T47D (cell line): Measurements from ENCODE around the gene DOC2B.
"Not testable (repeated sequence)": the region's sequence is repeated elsewhere in the genome, so short reads cannot be mapped to it uniquely, and the experiment has no call there.

Source experiments
- DNase-seq, 2 experiments: peaks; one replicate each; pipeline versions ENCODE4 v3.0.0 to v3.0.0-alpha.2; 2011 to 2012; ENCODE audit warnings: low read depth in 1 of 2, low spot score in 1 of 2
- JUND ChIP-seq: IDR thresholded peaks from 2 replicates; pipeline ENCODE4 v1.6.1; 2012; ENCODE audit warnings: low read depth
- in situ Hi-C: cut with HindIII; loops from 2 replicates; pipeline ENCODE4 v1.10.0; 2016; ENCODE audit warnings: low sequenced_read_pairs, low pct_unique_long_range_greater_than_20kb

The DOC2B gene

DNA sequence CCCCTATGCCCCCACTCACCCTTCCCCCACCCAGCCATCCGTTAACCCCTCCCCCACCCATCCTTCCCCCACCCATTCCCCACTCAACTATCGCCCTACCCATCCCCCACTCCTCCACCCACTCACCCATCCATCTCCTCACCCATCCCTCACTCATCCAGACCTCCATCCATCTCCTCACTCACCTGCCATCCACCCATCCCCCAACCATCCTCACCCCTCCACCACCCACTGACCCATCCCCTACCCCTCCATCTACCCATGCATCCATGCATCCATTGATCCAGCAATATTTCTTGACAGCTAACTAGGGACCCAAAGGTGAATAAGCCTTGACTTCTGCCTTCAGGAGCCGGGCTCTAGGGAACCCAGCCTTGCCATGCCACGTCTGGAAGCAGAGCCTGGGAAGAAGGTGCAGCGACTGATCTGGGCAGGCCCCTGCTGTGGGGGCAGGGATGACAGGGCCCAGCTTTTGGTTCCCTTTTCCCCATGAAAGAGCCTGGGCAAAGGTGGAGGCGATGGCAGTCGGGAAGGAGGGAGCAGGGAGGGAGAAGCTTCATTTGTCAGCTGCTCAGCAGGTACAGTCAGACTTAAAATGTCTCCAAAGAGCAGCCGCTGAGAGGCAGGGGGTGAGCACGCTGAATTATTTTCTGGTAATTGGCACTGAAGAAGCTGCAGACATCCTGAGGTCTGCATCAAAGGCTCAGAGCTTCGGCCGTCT, 23.1 kb upstream of the DOC2B start:
- no peak for DNase-seq
- no peak for TF ChIP-seq JUND
- in situ Hi-C loops: no loop called here

DNA sequence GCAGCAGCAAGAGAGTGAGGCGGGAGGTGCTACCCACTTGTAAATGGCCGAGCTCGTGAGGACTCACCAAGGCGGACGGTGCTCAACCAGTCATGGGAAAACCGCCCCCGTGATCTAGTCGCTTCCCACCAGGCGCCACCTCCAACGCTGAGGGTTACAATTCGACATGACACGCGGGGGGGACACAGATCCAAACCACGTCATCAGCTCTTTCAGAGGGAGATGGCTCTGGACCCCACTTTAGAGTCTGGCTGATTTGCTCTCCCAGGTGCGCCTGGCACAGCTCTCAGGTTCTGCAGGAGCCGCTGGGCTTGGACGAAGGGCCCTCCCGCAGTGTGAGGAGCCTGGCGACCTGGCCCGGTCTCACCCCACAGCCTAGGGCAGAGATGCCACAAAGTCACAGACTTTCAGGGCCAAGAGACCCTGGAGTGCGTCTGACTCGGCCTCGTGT, 21.1 kb upstream of the DOC2B start:
- in situ Hi-C loops: no loop called here
- no peak for DNase-seq
- no peak for TF ChIP-seq JUND

DNA sequence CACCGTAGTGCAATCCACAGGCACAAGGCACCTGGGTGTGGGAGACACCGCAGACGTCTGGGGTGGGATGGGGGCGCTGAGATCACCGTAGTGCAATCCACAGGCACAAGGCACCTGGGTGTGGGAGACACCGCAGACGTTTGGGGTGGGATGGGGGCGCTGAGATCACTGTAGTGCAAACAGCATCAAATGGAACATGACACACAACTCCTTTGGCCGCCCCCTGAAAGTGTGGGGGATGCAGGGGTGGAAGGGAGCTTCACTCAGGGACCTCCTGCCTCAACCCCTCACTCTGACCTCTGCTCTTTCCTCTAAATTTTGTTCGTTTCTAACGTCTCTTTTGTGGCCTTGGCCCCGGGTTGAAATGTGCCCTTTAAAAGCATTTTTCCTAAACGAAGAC, 20.3 kb upstream of the DOC2B start:
- in situ Hi-C loops, DNase-seq: not testable (repeated sequence)

DNA sequence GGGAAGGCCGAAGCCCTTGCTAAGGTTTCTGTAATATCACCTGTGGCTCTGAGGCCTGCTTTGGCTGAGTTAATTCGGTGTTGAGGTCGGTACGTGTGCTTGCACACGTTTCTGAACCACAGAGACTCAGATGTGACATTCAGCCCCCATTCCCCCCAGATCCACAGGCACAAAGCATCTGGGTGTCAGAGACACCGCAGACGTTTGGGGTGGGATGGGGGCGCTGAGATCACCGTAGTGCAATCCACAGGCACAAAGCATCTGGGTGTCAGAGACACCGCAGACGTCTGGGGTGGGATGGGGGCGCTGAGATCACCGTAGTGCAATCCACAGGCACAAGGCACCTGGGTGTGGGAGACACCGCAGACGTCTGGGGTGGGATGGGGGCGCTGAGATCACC, 19.8 kb upstream of the DOC2B start:
- in situ Hi-C loops, DNase-seq: not testable (repeated sequence)

DNA sequence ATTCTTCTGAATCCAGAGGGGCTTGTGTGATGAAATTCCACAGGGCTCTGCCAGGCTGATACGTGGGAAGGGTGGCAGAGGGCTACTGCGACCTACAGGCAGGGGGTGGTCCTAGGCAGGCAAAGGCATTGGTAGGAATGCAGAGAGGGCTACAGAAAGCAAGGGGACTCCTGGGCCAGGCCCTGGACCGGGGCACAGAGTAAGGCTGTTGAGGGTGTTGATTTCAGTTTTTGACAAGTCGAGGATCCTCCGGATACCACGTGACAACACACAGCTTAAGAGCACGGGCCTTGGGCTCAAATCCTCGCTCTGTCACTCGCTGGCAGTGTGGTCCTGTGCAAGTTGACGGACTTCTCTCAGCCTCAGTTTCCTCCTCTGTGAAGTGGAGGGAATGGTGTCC, 19.1 kb upstream of the DOC2B start:
- DNase-seq: no peak
- in situ Hi-C loops: no loop called here
- no peak for TF ChIP-seq JUND

DNA sequence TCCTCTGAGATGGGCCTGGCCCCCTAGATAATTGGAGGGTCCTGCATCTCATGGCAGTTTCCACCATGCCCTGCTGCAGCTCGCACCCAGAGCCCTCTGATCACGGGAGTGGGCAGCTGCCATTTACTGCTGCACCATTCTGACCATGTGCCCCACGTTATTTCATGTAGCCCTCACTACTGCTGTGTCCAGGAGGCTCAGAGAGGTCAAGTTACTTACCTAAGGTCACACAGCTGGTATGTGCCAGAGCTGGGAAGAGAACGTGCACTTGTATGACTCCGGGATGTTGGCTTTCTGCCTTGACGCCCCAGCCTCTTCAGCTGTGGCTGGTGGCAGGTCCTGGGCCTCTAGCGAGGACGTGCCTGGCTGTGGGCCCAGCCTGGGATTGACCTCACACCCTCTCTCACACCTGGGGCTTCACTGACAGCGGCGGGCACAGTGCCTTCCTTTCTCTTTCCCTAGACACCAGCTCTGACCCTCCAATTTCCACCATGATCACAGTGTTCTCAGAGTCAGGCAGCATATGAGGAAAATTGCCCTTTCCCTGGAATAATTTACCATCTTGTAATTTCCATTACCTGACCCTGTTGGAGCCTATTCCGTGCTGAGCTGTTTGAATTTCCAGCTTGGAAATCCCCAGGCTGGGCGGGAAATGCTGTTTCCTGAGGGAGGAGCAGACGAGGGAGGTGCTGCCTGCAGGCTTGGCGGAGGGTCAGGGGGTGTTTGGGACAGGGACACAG, 18.5 kb upstream of the DOC2B start:
- no peak for DNase-seq
- no peak for TF ChIP-seq JUND
- in situ Hi-C loops: no loop called here

DNA sequence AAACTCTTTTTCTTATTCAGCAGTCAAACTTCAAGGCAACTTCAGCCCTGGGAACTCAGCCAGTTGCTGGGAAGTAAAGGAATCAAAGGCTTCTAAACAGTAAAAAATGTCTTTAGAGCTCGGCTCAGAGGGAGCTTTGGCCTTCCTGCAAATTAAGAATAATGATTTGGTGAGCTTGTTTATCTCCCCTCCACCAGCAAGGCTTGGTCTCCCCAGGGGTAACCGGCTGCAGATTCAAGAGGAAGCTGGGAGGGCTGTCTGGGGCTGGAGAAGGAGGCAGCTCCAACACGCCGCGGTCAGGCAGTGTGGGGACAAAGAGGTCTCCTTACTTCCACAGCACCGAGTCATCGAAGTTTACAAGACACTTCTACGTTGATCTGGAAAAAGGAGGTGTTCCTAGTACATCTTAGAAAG, 17.7 kb upstream of the DOC2B start:
- in situ Hi-C loops: no loop called here
- no peak for TF ChIP-seq JUND
- no peak for DNase-seq

DNA sequence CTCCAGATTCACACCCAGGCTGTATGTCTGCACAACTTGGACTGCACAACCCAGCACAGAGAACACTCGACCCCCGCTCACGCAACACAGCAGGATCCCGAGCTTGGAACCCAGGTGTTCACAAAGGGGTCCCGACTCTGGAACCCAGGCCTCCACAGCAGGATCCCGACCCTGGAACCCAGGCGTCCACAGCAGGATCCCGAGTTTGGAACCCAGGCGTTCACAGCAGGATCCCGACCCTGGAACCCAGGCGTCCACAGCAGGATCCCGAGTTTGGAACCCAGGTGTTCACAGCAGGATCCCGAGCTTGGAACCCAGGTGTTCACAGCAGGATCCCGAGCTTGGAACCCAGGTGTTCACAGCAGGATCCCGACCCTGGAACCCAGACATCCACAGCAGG, 16.8 kb upstream of the DOC2B start:
- DNase-seq, in situ Hi-C loops: not testable (repeated sequence)

DNA sequence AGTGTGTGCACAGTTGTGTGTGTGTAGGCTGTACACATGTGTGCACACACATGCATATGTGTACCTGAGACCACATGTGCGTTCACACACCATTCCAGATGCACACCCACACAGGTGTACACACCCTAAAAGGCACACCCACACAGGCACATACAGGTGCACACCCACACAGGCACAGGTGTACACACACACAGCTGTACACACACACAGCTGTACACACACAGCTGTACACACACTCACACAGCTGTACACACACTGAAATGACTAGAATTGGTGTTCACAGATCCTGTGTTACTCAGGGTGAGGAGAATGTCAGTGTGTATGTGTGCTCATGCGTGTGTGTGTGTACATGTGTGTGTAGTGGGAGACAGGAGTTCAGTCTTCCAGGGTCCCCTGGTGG, 15.9 kb upstream of the DOC2B start:
- no peak for TF ChIP-seq JUND
- in situ Hi-C loops: no loop called here
- no peak for DNase-seq

DNA sequence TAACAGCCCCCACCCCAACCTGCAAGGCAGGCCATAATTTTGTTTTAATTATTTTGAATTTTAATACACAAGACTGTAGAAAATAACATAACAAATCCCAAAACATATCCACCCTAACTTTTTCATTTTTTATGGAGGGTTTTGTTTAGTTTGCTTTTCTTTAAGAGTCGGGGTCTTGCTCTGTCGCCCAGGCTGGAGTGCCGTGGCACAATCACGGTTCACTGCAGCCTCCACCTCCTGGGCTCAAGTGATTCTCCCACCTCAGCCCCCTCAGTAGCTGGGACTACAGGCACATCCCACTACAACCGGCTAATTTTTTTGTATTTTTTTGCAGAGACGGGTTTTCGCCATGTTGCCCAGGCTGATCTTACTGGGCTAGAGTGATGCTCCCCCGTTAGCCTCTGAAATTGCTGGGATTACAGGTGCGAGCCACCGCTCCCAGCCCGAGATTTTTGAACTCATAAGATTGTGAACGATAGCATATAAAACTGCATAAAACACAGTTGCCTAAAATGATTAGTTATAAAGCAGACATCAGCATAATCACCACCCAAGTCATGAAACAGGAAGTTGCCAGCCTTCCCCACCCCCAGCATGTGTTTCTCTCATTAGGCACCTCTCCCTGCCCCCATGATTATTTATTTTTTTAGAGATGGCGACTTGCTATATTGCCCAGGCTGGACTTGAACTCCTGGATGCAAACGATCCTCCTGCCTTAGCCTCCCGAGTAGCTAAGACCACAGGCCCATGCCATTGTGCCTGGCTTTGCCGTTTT, 13.6 kb upstream of the DOC2B start:
- in situ Hi-C loops: no loop called here
- no peak for TF ChIP-seq JUND
- no peak for DNase-seq

DNA sequence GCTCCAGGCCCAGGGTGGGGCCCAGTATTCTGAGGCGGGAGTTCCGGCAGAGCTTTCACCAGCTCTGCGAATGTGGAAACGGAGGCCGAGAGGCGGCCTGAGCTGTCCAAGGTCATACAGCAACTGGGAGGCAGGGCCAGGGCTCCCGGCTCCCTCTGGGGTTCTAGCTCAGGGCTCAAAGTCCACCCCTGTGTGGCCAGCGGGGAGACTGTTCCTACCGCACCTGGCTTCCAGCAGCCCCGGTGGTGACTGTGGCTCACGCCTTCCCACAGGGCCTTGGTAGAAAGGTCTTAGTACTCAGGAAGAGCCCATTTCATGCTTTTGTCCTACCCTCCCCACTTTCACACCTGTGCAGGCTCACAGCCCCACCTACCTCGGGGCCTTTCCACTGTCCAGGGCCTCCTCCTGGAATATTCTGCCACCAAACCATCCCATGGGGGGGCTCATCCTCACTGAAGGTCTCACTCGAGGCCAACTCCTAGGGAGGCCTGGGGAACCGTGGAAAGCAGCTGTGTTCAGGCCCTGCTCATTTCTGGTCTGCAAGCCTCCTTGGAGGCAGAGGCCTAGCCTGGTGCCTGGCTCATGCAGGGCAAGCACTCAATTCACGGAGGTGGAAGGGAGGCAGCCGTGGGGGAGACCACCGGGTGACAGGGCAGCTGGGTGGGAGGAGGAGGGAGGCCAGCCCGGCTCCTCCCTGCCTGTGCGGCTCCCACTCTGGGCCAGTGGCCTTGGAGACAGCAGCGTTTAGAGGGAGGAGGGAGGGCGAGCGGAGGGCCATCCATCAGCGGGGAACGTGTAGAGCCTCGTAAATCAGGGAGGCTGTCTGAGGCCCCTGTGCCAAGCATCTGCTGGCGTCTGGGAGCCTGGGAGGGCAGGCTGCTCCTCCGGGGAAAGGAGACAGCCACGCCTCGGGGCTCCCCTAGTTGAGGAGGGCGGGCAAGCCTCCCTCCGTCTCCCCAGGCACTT, 12.7 kb upstream of the DOC2B start:
- no peak for TF ChIP-seq JUND
- DNase-seq: no peak
- in situ Hi-C loops: no loop called here

DNA sequence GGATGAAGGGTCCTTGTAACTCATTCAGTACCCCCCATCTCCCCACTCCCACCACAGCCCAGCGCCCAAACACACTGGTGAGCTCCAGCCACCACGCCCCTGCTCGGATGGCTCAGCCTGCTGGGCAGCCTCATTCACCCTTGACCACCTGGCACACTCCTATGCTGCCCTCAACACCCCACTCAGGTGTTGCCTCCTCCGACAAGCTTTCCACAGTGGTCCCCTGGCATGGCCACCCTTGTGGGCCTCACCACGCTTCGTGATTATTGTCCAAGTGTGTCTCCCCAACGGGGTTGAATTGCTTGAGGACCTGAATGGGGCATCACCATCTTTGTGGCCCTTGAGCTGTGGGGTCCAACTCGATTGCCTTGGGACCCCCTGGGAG, 12.0 kb upstream of the DOC2B start:
- no peak for TF ChIP-seq JUND
- no peak for DNase-seq
- in situ Hi-C loops: no loop called here
